Measurements from ENCODE around the gene ZCCHC2. TPM values are rescaled to one million over a fixed set of nuclear protein-coding genes. Genes with fewer than 3 reads are reported as not detected.

The ZCCHC2 gene
- total and polyA plus RNA-seq, 2 of the 13 experiments (the other 11 are each of a cell fraction or from before 2014, with no cell fraction given): 62.5 to 76.1 TPM

- TF ChIP-seq, protein P1, sequence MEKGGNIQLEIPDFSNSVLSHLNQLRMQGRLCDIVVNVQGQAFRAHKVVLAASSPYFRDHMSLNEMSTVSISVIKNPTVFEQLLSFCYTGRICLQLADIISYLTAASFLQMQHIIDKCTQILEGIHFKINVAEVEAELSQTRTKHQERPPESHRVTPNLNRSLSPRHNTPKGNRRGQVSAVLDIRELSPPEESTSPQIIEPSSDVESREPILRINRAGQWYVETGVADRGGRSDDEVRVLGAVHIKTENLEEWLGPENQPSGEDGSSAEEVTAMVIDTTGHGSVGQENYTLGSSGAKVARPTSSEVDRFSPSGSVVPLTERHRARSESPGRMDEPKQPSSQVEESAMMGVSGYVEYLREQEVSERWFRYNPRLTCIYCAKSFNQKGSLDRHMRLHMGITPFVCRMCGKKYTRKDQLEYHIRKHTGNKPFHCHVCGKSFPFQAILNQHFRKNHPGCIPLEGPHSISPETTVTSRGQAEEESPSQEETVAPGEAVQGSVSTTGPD (CRISPR knock-in tag; IDR thresholded peaks at IDR 0.05): peak; percentile 42; the same call in 1 of the 2 replicates
- TF ChIP-seq, protein P2, sequence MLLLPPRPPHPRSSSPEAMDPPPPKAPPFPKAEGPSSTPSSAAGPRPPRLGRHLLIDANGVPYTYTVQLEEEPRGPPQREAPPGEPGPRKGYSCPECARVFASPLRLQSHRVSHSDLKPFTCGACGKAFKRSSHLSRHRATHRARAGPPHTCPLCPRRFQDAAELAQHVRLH (CRISPR knock-in tag; IDR thresholded peaks at IDR 0.05; ENCODE audit: borderline replicate concordance, low read depth): no peak
- TF ChIP-seq NAIF1 (CRISPR knock-in tag; IDR thresholded peaks at IDR 0.05; ENCODE audit: borderline replicate concordance): no peak
- TF ChIP-seq NFYC (CRISPR knock-in tag; IDR thresholded peaks at IDR 0.05): no peak
- TF ChIP-seq GATA4 (IDR thresholded peaks at IDR 0.05; ENCODE audit: borderline replicate concordance, low read depth): no peak
These were observed 21.7 kb upstream of the ZCCHC2 start (continued) for GRCh38 chr18:62500966-62501591.

DNA sequence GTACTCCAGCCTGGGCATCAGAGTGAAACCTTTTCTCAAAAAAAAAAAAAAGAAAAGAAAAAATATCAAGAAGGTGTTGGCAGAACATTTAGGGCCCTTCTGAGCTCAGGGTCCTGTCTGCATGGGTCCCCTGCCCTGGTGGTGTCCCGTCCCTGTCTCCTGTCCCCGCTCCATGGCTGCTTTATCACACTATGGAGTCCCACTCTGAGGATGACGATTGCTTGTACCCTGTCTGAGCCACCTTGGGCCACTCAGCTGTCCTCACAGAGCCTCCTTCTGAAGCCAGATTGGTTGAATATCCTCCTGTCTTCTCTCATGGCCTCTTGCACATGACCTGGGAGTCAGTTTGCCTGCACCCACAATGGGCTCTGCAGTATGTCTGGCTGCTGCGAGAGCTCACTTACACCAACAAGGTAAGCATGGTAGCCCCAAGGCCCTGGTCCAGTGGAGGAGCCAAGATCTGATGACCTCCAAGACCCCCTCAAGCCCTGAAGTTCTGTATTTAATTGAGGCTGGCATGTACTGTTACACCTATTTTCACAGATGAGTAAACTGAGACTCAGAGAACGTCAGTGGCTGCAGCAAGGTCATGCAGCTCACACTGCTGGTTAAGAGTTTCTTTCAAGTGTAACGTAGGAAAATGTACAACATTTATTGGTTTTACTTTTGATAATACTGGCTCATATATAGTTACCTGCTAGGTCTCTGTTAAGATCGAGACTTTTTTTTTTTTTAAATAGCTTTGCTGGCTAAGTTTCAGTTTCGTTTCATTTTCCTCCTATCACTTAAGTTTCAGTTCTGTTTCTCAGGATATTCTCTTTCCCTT lies 16.9 kb upstream of the ZCCHC2 start:
- intact Hi-C loops (cut with micrococcal nuclease; ENCODE audit: unreplicated experiment) (no loop called here), in situ Hi-C loops (cut with HindIII; ENCODE audit: extremely low pct_ligation_motif_present, low pct_unique_long_range_greater_than_20kb) (no loop called here)
- Histone ChIP-seq H4K20me1 (ENCODE audit: insufficient read depth, low read length) (no peaks in the 10 kb centered on the region), H3K4me2 (ENCODE audit: low read depth, low read length) (peak overlapping the region; percentile 59), H3K4me1 (ENCODE audit: insufficient read depth, low read length) (peaks cover 68% of the 10 kb centered on the region), H3K4me3 (replicated peaks in 1 of 3; ENCODE audit: insufficient read depth in 1 of 3, low read depth in 2 of 3, low read length in 3 of 3) (peak overlapping the region in 1 of 3 experiments; percentile 10; a peak in 2 of 6 replicates), H3K79me2 (ENCODE audit: insufficient read depth, low read length) (peaks cover 2% of the 10 kb centered on the region), H3K36me3 (replicated peaks in 1 of 2; ENCODE audit: control insufficient read depth in 1 of 2, insufficient read depth in 2 of 2, low read length in 2 of 2) (no peaks in the 10 kb centered on the region), H3K9ac (ENCODE audit: insufficient read depth, low read depth, low read length) (no peak overlapping the region), H3K27ac (ENCODE audit: extremely low read length, insufficient read depth, low read length) (peak overlapping the region; percentile 49), H3K9me3 (ENCODE audit: low read length) (no peaks in the 10 kb centered on the region), H3K27me3 (ENCODE audit: control insufficient read depth in 1 of 2, insufficient read depth in 2 of 2, low read length in 2 of 2) (no peaks in the 10 kb centered on the region), H2AFZ (ENCODE audit: low read length) (peak overlapping the region; percentile 76)
- ChIA-PET CTCF (ENCODE audit: low intra/inter-chr PET ratio, low total read pairs) (no interaction called here), POLR2A (interaction anchor here (1.1 to 2.1 kb wide), 2 partner anchors 17 to 21 kb away, joined by 4 to 9 read pairs; partner anchors contain the start of gene ZCCHC2)
- ATAC-seq: no peak
- no peak for FAIRE-seq
- 0 out of 2 replicates have a peak, but pooled peaks have one; percentile 36 for TF ChIP-seq RCOR2 (CRISPR knock-in tag; IDR thresholded peaks at IDR 0.05)
- TF ChIP-seq PAX8 (CRISPR knock-in tag; IDR thresholded peaks at IDR 0.05; ENCODE audit: borderline replicate concordance): no peak
- TF ChIP-seq, protein P3, sequence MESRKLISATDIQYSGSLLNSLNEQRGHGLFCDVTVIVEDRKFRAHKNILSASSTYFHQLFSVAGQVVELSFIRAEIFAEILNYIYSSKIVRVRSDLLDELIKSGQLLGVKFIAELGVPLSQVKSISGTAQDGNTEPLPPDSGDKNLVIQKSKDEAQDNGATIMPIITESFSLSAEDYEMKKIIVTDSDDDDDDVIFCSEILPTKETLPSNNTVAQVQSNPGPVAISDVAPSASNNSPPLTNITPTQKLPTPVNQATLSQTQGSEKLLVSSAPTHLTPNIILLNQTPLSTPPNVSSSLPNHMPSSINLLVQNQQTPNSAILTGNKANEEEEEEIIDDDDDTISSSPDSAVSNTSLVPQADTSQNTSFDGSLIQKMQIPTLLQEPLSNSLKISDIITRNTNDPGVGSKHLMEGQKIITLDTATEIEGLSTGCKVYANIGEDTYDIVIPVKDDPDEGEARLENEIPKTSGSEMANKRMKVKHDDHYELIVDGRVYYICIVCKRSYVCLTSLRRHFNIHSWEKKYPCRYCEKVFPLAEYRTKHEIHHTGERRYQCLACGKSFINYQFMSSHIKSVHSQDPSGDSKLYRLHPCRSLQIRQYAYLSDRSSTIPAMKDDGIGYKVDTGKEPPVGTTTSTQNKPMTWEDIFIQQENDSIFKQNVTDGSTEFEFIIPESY (CRISPR knock-in tag; IDR thresholded peaks at IDR 0.05): no peak
- TF ChIP-seq ZNF629 (CRISPR knock-in tag; conservative IDR thresholded peaks at IDR 0.05): peak; percentile 91
- TF ChIP-seq ASH2L (IDR thresholded peaks at IDR 0.05; ENCODE audit: insufficient read length, low read depth, low read length): peak; percentile 26
- peak; percentile 82 for TF ChIP-seq ZMYM3 (CRISPR knock-in tag; IDR thresholded peaks at IDR 0.05)
- 77% methylated on average over 8 of the region's 8 CpGs for WGBS (ENCODE audit: low lambda C conversion rate)
- BruUV-seq (replicated peaks): no TSS peak
- no peak for DNase-seq (ENCODE audit: low spot score)
